Brain microvascular endothelial cell (primary cell): Measurements from ENCODE around the gene FUT7.

ENCODE experiments used
- DNase-seq: peaks from one replicate; pipeline ENCODE4 v3.0.0-alpha.2; 2020
- H3K27ac ChIP-seq: fragments of 250-450 bp; sonication (Bioruptor Pico); 2 replicates; pipeline ENCODE4 v1.5.1; 2020; ENCODE audit warnings: mild to moderate bottlenecking, moderate library complexity
- H3K27me3 ChIP-seq: fragments of 250-450 bp; sonication (Bioruptor Pico); replicated peaks from 2 replicates; pipeline ENCODE4 v1.5.1; 2020; ENCODE audit warnings: mild to moderate bottlenecking
- H3K36me3 ChIP-seq: fragments of 250-450 bp; sonication (Bioruptor Pico); replicated peaks from 2 replicates; pipeline ENCODE4 v1.5.1; 2020; ENCODE audit warnings: mild to moderate bottlenecking
- H3K4me3 ChIP-seq: 2 replicates; pipeline ENCODE4 v1.5.1; 2011; ENCODE audit warnings: low read depth, mild to moderate bottlenecking, control low read depth, low read length, moderate library complexity
- CTCF ChIP-seq: IDR thresholded peaks from 2 replicates; pipeline ENCODE4 v1.5.1; 2011; ENCODE audit warnings: low read depth, mild to moderate bottlenecking, moderate library complexity, low read length, control low read depth, inconsistent platforms; ENCODE audit errors: missing control alignments
- in situ Hi-C: cut with HindIII; loops from 2 replicates; pipeline ENCODE4 v1.10.0; 2017; ENCODE audit warnings: low sequenced_read_pairs, low pct_ligation_motif_present

FUT7 gene

GRCh38 chr9:137015976-137016375, 15.9 kb downstream of the FUT7 start:
- Histone ChIP-seq H3K36me3 (peaks cover 25% of the 10 kb centered on the region), H3K4me3 (no peak overlapping the region), H3K27me3 (no peaks in the 10 kb centered on the region), H3K27ac (no peak overlapping the region)
- TF ChIP-seq CTCF: no peak
- in situ Hi-C loops: no loop called here
- no peak for DNase-seq

DNA sequence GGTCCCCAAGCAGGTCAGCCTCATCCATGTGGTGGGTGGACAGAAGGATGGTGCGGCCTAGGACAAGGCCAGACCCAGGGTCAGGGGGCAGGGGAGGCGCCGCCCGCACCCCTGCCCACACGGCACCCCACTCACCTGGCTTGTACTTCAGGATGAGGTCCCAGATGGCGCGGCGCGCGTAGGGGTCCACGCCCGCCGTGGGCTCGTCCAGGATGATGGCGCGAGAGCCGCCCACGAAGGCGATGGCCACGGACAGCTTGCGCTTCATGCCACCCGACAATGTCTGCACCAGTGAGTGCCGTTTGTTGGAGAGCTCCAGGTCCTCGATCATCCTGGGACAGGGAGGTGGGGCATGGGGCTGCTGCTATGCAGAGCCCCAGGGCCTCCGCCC, 16.4 kb downstream of the FUT7 start:
- in situ Hi-C loops: no loop called here
- Histone ChIP-seq H3K4me3 (no peak overlapping the region), H3K27me3 (no peaks in the 10 kb centered on the region), H3K36me3 (peaks cover 25% of the 10 kb centered on the region), H3K27ac (no peak overlapping the region)
- TF ChIP-seq CTCF: no peak
- DNase-seq: no peak

GRCh38 chr9:137014776-137015539, 16.9 kb downstream of the FUT7 start:
- Histone ChIP-seq H3K27me3 (no peaks in the 10 kb centered on the region), H3K36me3 (peaks cover 25% of the 10 kb centered on the region), H3K27ac (no peak overlapping the region), H3K4me3 (no peak overlapping the region)
- DNase-seq: no peak
- no peak for TF ChIP-seq CTCF
- in situ Hi-C loops: no loop called here

DNA sequence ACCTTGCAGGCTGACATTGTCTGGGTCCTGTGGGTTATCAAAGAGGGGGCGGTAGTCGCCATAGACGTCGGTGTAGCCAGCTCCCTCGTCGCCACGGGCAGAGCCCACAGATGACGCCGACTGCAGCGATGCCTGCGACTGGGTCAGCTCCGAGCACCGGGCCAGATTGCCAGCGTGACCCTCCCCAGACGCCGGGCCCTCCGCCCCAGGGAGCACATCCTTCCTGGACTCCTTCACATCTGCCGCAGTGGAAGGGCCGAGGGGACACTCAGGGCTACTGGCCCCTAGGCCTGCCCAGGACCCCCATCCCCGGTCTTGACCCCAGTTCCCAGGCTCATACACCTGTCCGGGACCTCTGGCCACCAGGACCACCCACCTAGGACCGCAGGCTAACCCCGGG, 17.7 kb downstream of the FUT7 start:
- peaks cover 25% of the 10 kb centered on the region for H3K36me3 ChIP-seq
- no peak for DNase-seq
- in situ Hi-C loops: no loop called here

GRCh38 chr9:137013571-137013940, 18.3 kb downstream of the FUT7 start:
- in situ Hi-C loops: no loop called here
- H3K27ac ChIP-seq: no peak overlapping the region
- peaks cover 23% of the 10 kb centered on the region for H3K36me3 ChIP-seq
- no peaks in the 10 kb centered on the region for H3K27me3 ChIP-seq
- TF ChIP-seq CTCF: no peak
- H3K4me3 ChIP-seq: no peak overlapping the region
- no peak for DNase-seq

More for the DNA sequence above, 17.7 kb downstream of the FUT7 start:
- H3K4me3 ChIP-seq: no peak overlapping the region
- no peak overlapping the region for H3K27ac ChIP-seq
- TF ChIP-seq CTCF: no peak
- no peaks in the 10 kb centered on the region for H3K27me3 ChIP-seq
